GM20000 (cell line): Measurements from ENCODE around the gene MLX.

ENCODE experiments used
- DNase-seq: peaks from one replicate; pipeline ENCODE4 v3.0.0; 2012; ENCODE audit warnings: low spot score
- CTCF ChIP-seq: IDR thresholded peaks from 2 replicates; pipeline ENCODE4 v1.5.1; 2012; ENCODE audit warnings: mild to moderate bottlenecking, control low read depth; ENCODE audit errors: extremely low read depth, missing control alignments

MLX gene

GRCh38 chr17:42529061-42529460, 37.8 kb upstream of the MLX start:
- DNase-seq: no peak

GRCh38 chr17:42530952-42531454, 35.9 kb upstream of the MLX start:
- TF ChIP-seq CTCF: no peak
- DNase-seq: no peak

More at GRCh38 chr17:42529061-42529460, 37.8 kb upstream of the MLX start:
- TF ChIP-seq CTCF: no peak

GRCh38 chr17:42531455-42532354, 35.2 kb upstream of the MLX start:
- DNase-seq: peak; percentile 76
- peak; percentile 11 for TF ChIP-seq CTCF

GRCh38 chr17:42535155-42536047, 31.5 kb upstream of the MLX start:
- DNase-seq: no peak

GRCh38 chr17:42536048-42536371, 30.9 kb upstream of the MLX start, which contains the start of gene NAGLU:
Gene NAGLU, plus strand, starts transcription at chr17:42536241. Its CDS starts 32 bp downstream, at chr17:42536273.
- DNase-seq: peak; percentile 100
- TF ChIP-seq CTCF: no peak

More at GRCh38 chr17:42535155-42536047, 31.5 kb upstream of the MLX start:
- no peak for TF ChIP-seq CTCF

- DNase-seq: peak; percentile 96
- no peak for TF ChIP-seq CTCF
Measured at GRCh38 chr17:42536372-42537155, 30.3 kb upstream of the MLX start.
